Placental pericyte (primary cell): ENCODE data around the gene FBXO10. TPM values are rescaled to one million over a fixed set of nuclear protein-coding genes. Genes with fewer than 3 reads are reported as not detected.

Experiments
- total RNA-seq: library from RNA; depleted of rRNA; stranded (reverse); fragments of >200 nt; gene quantifications from 2 replicates; pipeline ENCODE4 v1.2.3, GENCODE V29; 2012

Gene FBXO10
- 12.0 and 37.6 TPM in 2 replicates for total RNA-seq

DNA sequence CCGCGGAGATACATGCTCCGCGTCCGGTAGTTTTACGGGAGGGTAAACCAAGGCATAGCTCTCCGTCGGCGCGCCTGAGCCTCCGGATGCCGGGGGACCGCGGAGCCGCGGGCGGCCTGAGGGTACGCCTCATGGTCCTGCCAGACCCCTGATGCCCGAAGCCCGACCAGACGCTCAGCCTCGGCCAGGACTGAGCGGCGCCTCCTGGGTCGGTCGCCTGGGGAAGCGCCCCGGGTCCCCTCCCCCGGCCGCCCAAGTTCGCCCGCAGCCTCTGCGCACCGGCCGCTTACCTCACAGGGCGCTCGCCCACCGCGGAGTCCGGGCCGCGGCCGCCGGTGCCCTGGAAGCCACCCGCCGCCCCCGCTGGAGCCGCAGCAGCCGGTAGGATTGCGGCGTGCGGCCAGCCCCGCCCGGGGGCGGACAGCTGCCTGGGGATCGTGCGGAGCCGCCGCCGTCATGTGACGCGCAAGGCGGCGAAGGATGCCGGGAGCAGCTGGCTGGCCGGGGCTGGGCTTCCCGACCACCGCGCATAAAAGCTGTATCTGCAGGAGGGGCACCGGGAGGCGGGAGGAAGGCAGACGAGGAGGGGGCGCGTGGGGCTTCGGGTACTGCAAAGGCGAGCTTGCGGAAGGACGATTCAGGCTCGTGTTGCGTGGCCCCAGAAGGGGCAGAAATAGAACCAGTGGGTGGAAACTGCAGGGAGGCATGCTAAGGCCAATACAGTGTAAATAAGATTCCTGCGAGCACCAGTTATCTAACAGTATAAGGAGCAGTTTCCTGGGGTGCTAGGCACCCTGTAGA is at the start of gene FBXO10:
Gene FBXO10, minus strand, starts transcription at position 460 of the 801 bp plus-strand sequence. CDS start 34,612 bp downstream, outside the sequence.

GRCh38 chr9:37592108-37592951 is 16.1 kb upstream of the FBXO10 start, which contains the start of gene TOMM5:
Gene TOMM5 (minus strand): TSS chr9:37592597. CDS start chr9:37592532, 65 bp downstream.

GRCh38 chr9:37485389-37486255 is 90.6 kb downstream of the FBXO10 start, which contains the start of gene POLR1E:
Gene POLR1E (plus strand): TSS chr9:37485948. CDS start chr9:37486048, 100 bp downstream.

DNA sequence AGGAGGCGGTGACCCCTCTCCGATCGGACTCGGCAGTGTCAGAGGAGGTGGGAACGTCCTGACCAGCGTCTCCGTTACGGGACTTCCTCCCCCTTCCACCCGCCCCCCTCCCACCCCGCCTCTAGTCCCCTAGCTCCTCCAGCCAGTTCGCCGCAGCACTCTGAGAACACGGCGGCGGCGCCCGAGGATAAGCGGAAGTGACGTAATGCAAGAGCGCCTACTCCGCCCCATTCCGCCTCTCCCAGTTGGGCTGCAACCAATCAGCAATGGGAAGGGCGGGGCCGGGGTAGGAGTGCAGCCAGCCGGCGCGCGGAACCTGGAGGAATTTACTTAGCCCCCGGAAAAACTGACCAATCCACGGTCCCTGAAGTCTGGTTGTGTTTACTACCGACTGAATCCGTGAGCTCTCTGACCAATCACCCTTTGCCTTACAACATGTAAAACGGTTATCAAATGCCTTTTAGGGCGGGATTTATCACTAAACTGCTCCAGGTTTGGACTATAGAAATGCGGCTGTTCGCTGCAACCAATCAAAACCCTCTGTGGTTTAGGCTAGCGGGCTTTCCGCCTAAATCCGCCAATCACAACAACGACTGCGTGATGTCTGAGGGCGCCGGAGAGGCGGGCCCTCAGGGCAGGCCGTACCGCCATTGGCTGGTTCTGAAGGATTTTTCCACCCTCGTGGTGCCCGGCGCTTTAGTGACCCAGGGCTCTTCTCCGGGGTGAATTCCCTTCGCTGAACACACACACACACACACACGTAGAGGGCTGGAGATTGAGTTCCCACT is 110.7 kb downstream of the FBXO10 start, which contains the start of gene ZBTB5:
Gene ZBTB5, minus strand, starts transcription at position 202 of the 788 bp plus-strand sequence. CDS start 22,899 bp downstream, outside the sequence.

Other genes starting within 250 kb of the FBXO10 start
- 134 and 136 TPM in 2 replicates for gene GRHPR, start 153.7 kb downstream of the FBXO10 start, total RNA-seq
- gene ZBTB5, start 110.9 kb downstream of the FBXO10 start, total RNA-seq: 11.5 and 15.1 TPM in 2 replicates
- gene POLR1E, start 90.4 kb downstream of the FBXO10 start, total RNA-seq: 23.2 and 29.1 TPM in 2 replicates
- gene TOMM5, start 16.2 kb upstream of the FBXO10 start, total RNA-seq: 55.8 and 115 TPM in 2 replicates
- not detected in 2 replicates for gene FRMPD1, start 74.6 kb upstream of the FBXO10 start, total RNA-seq
- gene TRMT10B, start 177.4 kb upstream of the FBXO10 start, total RNA-seq: 1.0 and 3.3 TPM in 2 replicates
- 21.0 and 23.3 TPM in 2 replicates for gene EXOSC3, start 208.7 kb upstream of the FBXO10 start, total RNA-seq
- 19.3 and 40.0 TPM in 2 replicates for gene DCAF10, start 224.4 kb upstream of the FBXO10 start, total RNA-seq